ENCODE measurements around the gene PDIA6. TPM values are rescaled to one million over a fixed set of nuclear protein-coding genes. Genes with fewer than 3 reads are reported as not detected.

The PDIA6 gene
- total and polyA plus RNA-seq, 2 donors (not counting 1 experiment from before 2014, with no cell fraction given) = 23.8 to 53.8 TPM

DNA sequence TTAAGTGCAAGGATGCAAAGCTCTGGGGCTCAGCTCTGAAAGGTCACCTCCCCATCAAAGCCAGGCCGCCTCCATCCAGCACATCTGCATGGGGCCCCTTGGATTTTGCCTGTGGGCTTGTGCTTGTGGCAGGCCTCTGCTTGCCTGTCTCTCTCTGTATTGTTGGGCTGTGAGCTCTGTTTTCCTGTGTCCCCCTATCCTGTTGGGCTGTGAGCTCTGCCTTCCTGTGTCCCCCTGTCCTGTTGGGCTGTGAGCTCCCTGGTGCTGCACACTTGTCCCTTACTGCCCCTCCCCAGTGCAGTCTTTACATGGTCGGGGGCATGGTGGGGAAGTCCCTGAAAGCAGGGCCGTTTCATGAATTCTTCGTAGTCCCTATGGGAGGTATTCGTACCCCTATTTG, 49.2 kb upstream of the PDIA6 start:
- H3K9me3 Mint-ChIP-seq (ENCODE audit: insufficient read depth) = no peaks in the 10 kb centered on the region
- CTCF ChIA-PET = no interaction called here
- Histone ChIP-seq H4K20me1 (ENCODE audit: control insufficient read depth, insufficient read depth, low read length, poor library complexity, severe bottlenecking) (no peaks in the 10 kb centered on the region), H2AFZ (ENCODE audit: insufficient read depth, low read depth, low read length, poor library complexity, severe bottlenecking) (no peak overlapping the region), H3K79me2 (ENCODE audit: control insufficient read depth, insufficient read depth, low read length) (no peaks in the 10 kb centered on the region), H3K4me3 (ENCODE audit: control extremely low read depth in 1 of 5, extremely low read depth in 1 of 5, insufficient read depth in 1 of 5, low read depth in 2 of 5, low read length in 4 of 5) (no peak overlapping the region), H3K9ac (ENCODE audit: low read length) (no peak overlapping the region), H3K9me3 (ENCODE audit: control extremely low read depth in 1 of 3, control insufficient read depth in 2 of 3, insufficient read depth in 1 of 3, low read length in 2 of 3) (no peaks in the 10 kb centered on the region), H3K36me3 (replicated peaks in 1 of 2; ENCODE audit: control extremely low read depth in 1 of 2, control insufficient read depth in 1 of 2, extremely low read depth in 1 of 2, insufficient read depth in 2 of 2, low read length in 1 of 2) (no peaks in the 10 kb centered on the region), H3K27ac (ENCODE audit: low read length in 2 of 2) (no peak overlapping the region), H3K27me3 (replicated peaks in 1 of 4; ENCODE audit: control extremely low read depth in 1 of 4, control insufficient read depth in 3 of 4, insufficient read depth in 4 of 4, low read length in 3 of 4) (peaks cover 0 to 19% (median 9%) of the 10 kb centered on the region in 4 experiments), H3K4me1 (ENCODE audit: control insufficient read depth in 2 of 2, insufficient read depth in 2 of 2, low read length in 2 of 2) (peaks cover 11 to 18% of the 10 kb centered on the region in 2 donors), H3K4me2 (replicated peaks; ENCODE audit: low read depth, low read length, poor library complexity, severe bottlenecking) (no peak overlapping the region)
- H3K27ac Mint-ChIP-seq = no peak overlapping the region
- WGBS (ENCODE audit: insufficient coverage) = 91% methylated on average over 4 of the region's 5 CpGs
- no peak overlapping the region for H3K4me3 Mint-ChIP-seq
- peaks cover 37% of the 10 kb centered on the region for H3K27me3 Mint-ChIP-seq
- TF ChIP-seq, protein P1, sequence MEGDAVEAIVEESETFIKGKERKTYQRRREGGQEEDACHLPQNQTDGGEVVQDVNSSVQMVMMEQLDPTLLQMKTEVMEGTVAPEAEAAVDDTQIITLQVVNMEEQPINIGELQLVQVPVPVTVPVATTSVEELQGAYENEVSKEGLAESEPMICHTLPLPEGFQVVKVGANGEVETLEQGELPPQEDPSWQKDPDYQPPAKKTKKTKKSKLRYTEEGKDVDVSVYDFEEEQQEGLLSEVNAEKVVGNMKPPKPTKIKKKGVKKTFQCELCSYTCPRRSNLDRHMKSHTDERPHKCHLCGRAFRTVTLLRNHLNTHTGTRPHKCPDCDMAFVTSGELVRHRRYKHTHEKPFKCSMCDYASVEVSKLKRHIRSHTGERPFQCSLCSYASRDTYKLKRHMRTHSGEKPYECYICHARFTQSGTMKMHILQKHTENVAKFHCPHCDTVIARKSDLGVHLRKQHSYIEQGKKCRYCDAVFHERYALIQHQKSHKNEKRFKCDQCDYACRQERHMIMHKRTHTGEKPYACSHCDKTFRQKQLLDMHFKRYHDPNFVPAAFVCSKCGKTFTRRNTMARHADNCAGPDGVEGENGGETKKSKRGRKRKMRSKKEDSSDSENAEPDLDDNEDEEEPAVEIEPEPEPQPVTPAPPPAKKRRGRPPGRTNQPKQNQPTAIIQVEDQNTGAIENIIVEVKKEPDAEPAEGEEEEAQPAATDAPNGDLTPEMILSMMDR (IDR thresholded peaks at IDR 0.05) = no peak
- TF ChIP-seq EZH2 (IDR thresholded peaks at IDR 0.05; ENCODE audit: borderline replicate concordance, insufficient read depth, low read depth, low read length, poor library complexity, severe bottlenecking) = no peak
- POLR2A ChIA-PET = no interaction called here
- DNase-seq (no peak), ATAC-seq (ENCODE audit: low read depth) (no peak)
- intact Hi-C loops (cut with micrococcal nuclease) = no loop called here
- peaks cover 24% of the 10 kb centered on the region for H3K4me1 Mint-ChIP-seq

DNA sequence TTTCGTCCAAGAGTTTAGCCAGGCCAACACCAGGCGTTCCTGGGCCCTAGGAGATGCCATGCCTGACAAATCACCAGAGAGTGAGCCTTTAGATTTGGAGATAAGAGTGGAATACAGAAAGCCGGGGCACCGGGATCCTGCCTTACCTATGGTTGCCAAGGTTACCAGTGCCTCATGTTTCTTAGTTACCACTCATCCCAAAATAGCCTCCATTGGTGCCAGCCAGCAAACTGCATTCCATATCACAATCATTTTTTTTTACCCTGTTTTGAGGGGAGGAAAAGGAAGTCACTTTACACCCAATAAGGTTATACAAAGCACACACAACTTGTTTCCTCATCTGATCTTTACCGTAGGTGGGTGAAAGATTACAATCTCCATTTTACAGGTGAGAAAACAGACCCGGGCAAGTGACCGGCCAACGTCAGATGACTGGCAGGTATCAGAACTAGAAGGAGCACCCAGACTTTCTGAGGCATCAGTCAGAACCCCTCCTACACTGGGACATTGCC, 48.3 kb upstream of the PDIA6 start:
- DNase-seq (no peak), ATAC-seq (ENCODE audit: low read depth) (no peak)
- Mint-ChIP-seq H3K9me3 (ENCODE audit: insufficient read depth) (no peaks in the 10 kb centered on the region), H3K4me1 (peaks cover 24% of the 10 kb centered on the region), H3K27me3 (peaks cover 40% of the 10 kb centered on the region), H3K4me3 (no peak overlapping the region), H3K27ac (no peak overlapping the region)
- Histone ChIP-seq H3K9ac (ENCODE audit: low read length) (no peak overlapping the region), H3K36me3 (replicated peaks in 1 of 2; ENCODE audit: control extremely low read depth in 1 of 2, control insufficient read depth in 1 of 2, extremely low read depth in 1 of 2, insufficient read depth in 2 of 2, low read length in 1 of 2) (no peaks in the 10 kb centered on the region), H3K4me3 (ENCODE audit: control extremely low read depth in 1 of 5, extremely low read depth in 1 of 5, insufficient read depth in 1 of 5, low read depth in 2 of 5, low read length in 4 of 5) (no peak overlapping the region), H3K4me1 (ENCODE audit: control insufficient read depth in 2 of 2, insufficient read depth in 2 of 2, low read length in 2 of 2) (peaks cover 11 to 18% of the 10 kb centered on the region in 2 donors), H3K27ac (ENCODE audit: low read length in 2 of 2) (no peak overlapping the region), H3K79me2 (ENCODE audit: control insufficient read depth, insufficient read depth, low read length) (no peaks in the 10 kb centered on the region), H3K4me2 (replicated peaks; ENCODE audit: low read depth, low read length, poor library complexity, severe bottlenecking) (no peak overlapping the region), H3K27me3 (replicated peaks in 1 of 4; ENCODE audit: control extremely low read depth in 1 of 4, control insufficient read depth in 3 of 4, insufficient read depth in 4 of 4, low read length in 3 of 4) (peaks cover 0 to 17% (median 8%) of the 10 kb centered on the region in 4 experiments), H3K9me3 (ENCODE audit: control extremely low read depth in 1 of 3, control insufficient read depth in 2 of 3, insufficient read depth in 1 of 3, low read length in 2 of 3) (no peaks in the 10 kb centered on the region), H2AFZ (ENCODE audit: insufficient read depth, low read depth, low read length, poor library complexity, severe bottlenecking) (no peak overlapping the region), H4K20me1 (ENCODE audit: control insufficient read depth, insufficient read depth, low read length, poor library complexity, severe bottlenecking) (no peaks in the 10 kb centered on the region)
- no peak for TF ChIP-seq EZH2 (IDR thresholded peaks at IDR 0.05; ENCODE audit: borderline replicate concordance, insufficient read depth, low read depth, low read length, poor library complexity, severe bottlenecking)
- TF ChIP-seq, protein P1 (IDR thresholded peaks at IDR 0.05) = no peak
- WGBS (ENCODE audit: insufficient coverage) = 89% methylated on average over 2 of the region's 8 CpGs
- ChIA-PET POLR2A (no interaction called here), CTCF (no interaction called here)
- intact Hi-C loops (cut with micrococcal nuclease) = no loop called here

All from B cell (primary cell).